Kidney (tissue), 14 donors: Measurements from ENCODE around the gene CACNA2D1. TPM values are rescaled to one million over a fixed set of nuclear protein-coding genes. Genes with fewer than 3 reads are reported as not detected.

ENCODE experiments used
- DNase-seq, 5 donors: peaks; one replicate each; pipeline ENCODE4 v3.0.0-alpha.2; 2013 to 2020
- FAIRE-seq: peaks from 2 replicates; lab custom pipeline; 2012; peaks lifted over from hg19 to GRCh38; lab: Jason Lieb, UNC
- H3K27ac ChIP-seq, 2 donors: one replicate each; pipeline ENCODE4 v1.7.0; 2013; ENCODE audit warnings: low read depth in 2 of 2, low read length in 2 of 2, inconsistent platforms in 1 of 2
- H3K27me3 ChIP-seq: one replicate; pipeline ENCODE4 v1.7.1; 2013; ENCODE audit warnings: low read length, inconsistent platforms; ENCODE audit not compliant: control insufficient read depth, insufficient read depth
- H3K36me3 ChIP-seq, 3 donors: one replicate each; pipeline versions ENCODE4 v1.7.0 to v1.7.1; 2013; ENCODE audit warnings: low read length in 3 of 3, control low read depth in 1 of 3, inconsistent platforms in 1 of 3; ENCODE audit not compliant: insufficient read depth in 3 of 3, control insufficient read depth in 2 of 3
- H3K4me1 ChIP-seq, 3 donors: one replicate each; pipeline versions ENCODE4 v1.7.0 to v1.7.1; 2013; ENCODE audit warnings: low read length in 3 of 3, inconsistent platforms in 1 of 3, low read depth in 1 of 3; ENCODE audit not compliant: control insufficient read depth in 2 of 3, insufficient read depth in 2 of 3
- H3K4me3 ChIP-seq, 3 donors: one replicate each; pipeline versions ENCODE4 v1.7.0 to v1.8.1; 2013; ENCODE audit warnings: low read length in 3 of 3, control low read depth in 1 of 3, inconsistent platforms in 1 of 3
- H3K9ac ChIP-seq, 3 donors: one replicate each; pipeline versions ENCODE4 v1.7.0 to v1.7.1; 2013; ENCODE audit warnings: low read length in 3 of 3, control low read depth in 1 of 3, inconsistent platforms in 1 of 3
- H3K9me3 ChIP-seq, 3 donors: one replicate each; pipeline versions ENCODE4 v1.7.0 to v1.7.1; 2013; ENCODE audit warnings: low read length in 3 of 3, control low read depth in 1 of 3, inconsistent platforms in 1 of 3; ENCODE audit not compliant: control insufficient read depth in 2 of 3, insufficient read depth in 1 of 3
- intact Hi-C: fragments of 100-400 bp; cut with DNase I; formaldehyde crosslinking; loops from one replicate; pipeline ENCODE4 v1.11.1; 2022
- polyA plus RNA-seq: library from polyadenylated mRNA; stranded (reverse); fragments of 350-450 nt; fragmentation: Illumina TruSeq; extraction: RNeasy Lipid Tissue Mini Kit (QIAGEN cat#74804); gene quantifications from one replicate; pipeline ENCODE4 v1.2.3, GENCODE V29; 2014; ENCODE audit warnings: low read depth, low replicate concordance; ENCODE audit not compliant: insufficient read depth
- total RNA-seq: library from RNA; stranded (reverse); fragmentation: NEBNext Ultra II Directional; extraction: Animal tissue kit (Norgen Biotek cat#: 25700); gene quantifications from one replicate; pipeline ENCODE4 v1.2.1, GENCODE V29; 2021
- TF ChIP-seq, protein P1 (sequence below): IDR thresholded peaks from 3 replicates; pipeline ENCODE4 v1.5.1; 2012; ENCODE audit warnings: mild to moderate bottlenecking, moderate library complexity, borderline replicate concordance; ENCODE audit not compliant: insufficient read depth; ENCODE audit errors: extremely low read depth
- donor health status: control.
- donor health status: control.
- donor health status: control.
- donor health status: control.
- donor health status: control.
- donor health status: DM: yes; HTN: yes; CAD: no.
- donor health status: Normal renal cell carcinoma (clear cell type).

Gene CACNA2D1
- total and polyA plus RNA-seq, 2 donors from 2014 or later: 3.5 to 18.3 TPM

DNA sequence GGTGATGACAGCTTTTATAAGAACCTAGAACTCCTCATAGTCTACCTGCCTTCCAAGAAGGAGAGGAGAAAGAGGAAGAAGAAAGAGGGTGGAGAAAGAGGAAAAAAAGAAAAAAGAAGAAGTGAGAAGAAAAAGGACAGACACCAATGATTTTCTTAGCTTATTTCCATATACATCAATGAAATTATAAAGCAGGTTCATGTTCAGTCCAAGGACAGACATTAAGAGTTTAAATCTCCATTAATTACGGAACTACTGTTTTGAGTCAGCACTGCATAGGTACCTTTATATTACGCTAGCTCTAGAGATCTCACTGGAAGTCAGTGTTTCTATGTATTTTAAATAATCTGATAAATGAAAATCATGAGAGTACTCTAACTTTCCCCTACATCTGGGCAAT is 364.8 kb downstream of the CACNA2D1 start:
- intact Hi-C loops: no loop called here
- H3K27me3 ChIP-seq: no peaks in the 10 kb centered on the region
- no peaks in the 10 kb centered on the region for H3K9me3 ChIP-seq
- no peak overlapping the region for H3K9ac ChIP-seq
- no peak overlapping the region for H3K4me3 ChIP-seq
- FAIRE-seq (no peak), DNase-seq (no peak)
- H3K4me1 ChIP-seq: no peaks in the 10 kb centered on the region
- TF ChIP-seq, protein P1, sequence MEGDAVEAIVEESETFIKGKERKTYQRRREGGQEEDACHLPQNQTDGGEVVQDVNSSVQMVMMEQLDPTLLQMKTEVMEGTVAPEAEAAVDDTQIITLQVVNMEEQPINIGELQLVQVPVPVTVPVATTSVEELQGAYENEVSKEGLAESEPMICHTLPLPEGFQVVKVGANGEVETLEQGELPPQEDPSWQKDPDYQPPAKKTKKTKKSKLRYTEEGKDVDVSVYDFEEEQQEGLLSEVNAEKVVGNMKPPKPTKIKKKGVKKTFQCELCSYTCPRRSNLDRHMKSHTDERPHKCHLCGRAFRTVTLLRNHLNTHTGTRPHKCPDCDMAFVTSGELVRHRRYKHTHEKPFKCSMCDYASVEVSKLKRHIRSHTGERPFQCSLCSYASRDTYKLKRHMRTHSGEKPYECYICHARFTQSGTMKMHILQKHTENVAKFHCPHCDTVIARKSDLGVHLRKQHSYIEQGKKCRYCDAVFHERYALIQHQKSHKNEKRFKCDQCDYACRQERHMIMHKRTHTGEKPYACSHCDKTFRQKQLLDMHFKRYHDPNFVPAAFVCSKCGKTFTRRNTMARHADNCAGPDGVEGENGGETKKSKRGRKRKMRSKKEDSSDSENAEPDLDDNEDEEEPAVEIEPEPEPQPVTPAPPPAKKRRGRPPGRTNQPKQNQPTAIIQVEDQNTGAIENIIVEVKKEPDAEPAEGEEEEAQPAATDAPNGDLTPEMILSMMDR: no peak
- H3K27ac ChIP-seq: no peak overlapping the region
- peaks cover 0 to 4% (median 3%) of the 10 kb centered on the region in 3 donors for H3K36me3 ChIP-seq

DNA sequence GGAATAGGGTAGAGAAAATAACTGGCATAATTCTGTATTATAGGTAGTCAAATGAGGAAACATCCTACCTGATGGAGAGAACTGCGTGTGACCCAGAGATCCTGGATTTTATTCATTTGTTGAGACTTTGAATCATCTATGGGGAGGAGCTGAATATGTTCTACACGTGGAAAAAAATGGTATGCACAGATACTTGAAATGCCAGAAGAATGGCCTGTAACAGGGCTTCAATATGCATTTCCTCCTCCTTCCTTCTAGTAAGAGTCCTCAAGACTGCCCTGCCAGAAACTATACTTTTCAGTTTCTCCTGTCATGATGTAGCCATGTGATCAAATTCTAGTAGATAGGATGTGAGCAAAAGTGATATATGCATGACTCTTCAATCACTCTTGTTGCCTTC is 372.1 kb downstream of the CACNA2D1 start:
- FAIRE-seq: no peak
- H3K4me1 ChIP-seq: no peaks in the 10 kb centered on the region
- intact Hi-C loops: no loop called here

DNA sequence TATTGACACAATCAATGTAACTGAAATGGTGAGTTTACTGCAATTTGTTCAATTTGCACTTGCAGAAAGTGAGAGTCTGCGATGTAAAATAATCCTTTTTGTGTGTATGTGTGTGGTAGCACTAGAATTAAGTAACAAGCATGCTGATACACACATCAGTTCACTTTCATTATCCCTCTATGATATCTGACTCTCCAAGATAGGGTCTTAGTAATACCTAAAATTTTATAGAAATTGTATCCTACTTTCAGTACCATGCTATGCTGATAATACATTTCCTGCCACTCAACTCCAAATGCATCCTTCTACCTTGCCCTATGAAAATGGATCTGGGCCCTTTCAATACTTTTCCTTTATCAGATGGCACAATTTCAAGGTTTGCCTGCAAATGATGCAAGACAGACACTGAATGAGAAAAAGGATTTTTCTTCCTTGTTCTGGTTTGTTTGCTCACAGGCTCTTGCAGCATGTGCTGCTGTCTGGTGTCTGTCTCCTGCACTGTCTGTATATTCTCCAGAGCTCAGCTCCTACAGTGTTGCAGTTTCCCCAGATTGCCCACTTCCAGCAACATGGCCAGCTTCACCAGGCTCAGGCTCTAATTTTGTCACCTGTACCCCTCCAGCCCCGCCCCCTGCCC is 375.8 kb downstream of the CACNA2D1 start:
- no peaks in the 10 kb centered on the region for H3K36me3 ChIP-seq
- no peaks in the 10 kb centered on the region for H3K27me3 ChIP-seq
- DNase-seq (no peak), FAIRE-seq (no peak)
- no peak overlapping the region for H3K27ac ChIP-seq
- intact Hi-C loops: no loop called here
- TF ChIP-seq, protein P1: no peak
- no peak overlapping the region for H3K4me3 ChIP-seq
- H3K4me1 ChIP-seq: no peaks in the 10 kb centered on the region
- H3K9ac ChIP-seq: no peak overlapping the region
- H3K9me3 ChIP-seq: no peaks in the 10 kb centered on the region

More for the DNA sequence above, 372.1 kb downstream of the CACNA2D1 start:
- H3K36me3 ChIP-seq: no peaks in the 10 kb centered on the region
- no peak for DNase-seq
- TF ChIP-seq, protein P1: no peak
- H3K4me3 ChIP-seq: no peak overlapping the region
- H3K9me3 ChIP-seq: no peaks in the 10 kb centered on the region
- no peak overlapping the region for H3K9ac ChIP-seq
- no peaks in the 10 kb centered on the region for H3K27me3 ChIP-seq
- H3K27ac ChIP-seq: no peak overlapping the region

DNA sequence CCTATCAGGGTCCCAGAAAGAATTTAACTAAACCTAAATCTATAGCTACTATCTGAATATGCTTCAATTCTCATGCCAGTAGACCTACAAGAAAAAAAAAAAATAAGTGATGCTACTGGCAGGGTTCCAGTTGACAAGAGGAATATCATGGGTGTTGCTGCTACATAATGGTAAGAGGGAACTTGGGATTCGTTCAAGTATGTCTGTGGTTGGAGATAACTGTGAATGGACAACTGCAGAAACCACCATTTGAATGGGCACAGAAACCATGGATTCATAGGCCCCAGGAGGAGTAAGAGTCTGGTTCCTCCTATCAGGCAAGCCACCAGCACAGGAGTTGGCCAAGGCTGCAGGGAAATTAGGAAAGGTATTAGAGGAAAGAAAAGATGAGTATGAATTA is 386.1 kb downstream of the CACNA2D1 start:
- no peaks in the 10 kb centered on the region for H3K36me3 ChIP-seq
- no peaks in the 10 kb centered on the region for H3K4me1 ChIP-seq
- TF ChIP-seq, protein P1: no peak
- no peak overlapping the region for H3K27ac ChIP-seq
- H3K9ac ChIP-seq: no peak overlapping the region
- intact Hi-C loops: no loop called here
- no peak for DNase-seq
- FAIRE-seq: no peak
- H3K9me3 ChIP-seq: no peaks in the 10 kb centered on the region
- no peaks in the 10 kb centered on the region for H3K27me3 ChIP-seq
- H3K4me3 ChIP-seq: no peak overlapping the region
